NK-92 (cell line): ENCODE measurements around the gene BTF3.

Source experiments
- DNase-seq: peaks from one replicate; lab custom pipeline; 2025; ENCODE audit not compliant: unreplicated experiment; lab: John Stamatoyannopoulos, UW

Gene BTF3

GRCh38 chr5:73522989-73523388, 24.7 kb downstream of the BTF3 start:
- DNase-seq = no peak

DNA sequence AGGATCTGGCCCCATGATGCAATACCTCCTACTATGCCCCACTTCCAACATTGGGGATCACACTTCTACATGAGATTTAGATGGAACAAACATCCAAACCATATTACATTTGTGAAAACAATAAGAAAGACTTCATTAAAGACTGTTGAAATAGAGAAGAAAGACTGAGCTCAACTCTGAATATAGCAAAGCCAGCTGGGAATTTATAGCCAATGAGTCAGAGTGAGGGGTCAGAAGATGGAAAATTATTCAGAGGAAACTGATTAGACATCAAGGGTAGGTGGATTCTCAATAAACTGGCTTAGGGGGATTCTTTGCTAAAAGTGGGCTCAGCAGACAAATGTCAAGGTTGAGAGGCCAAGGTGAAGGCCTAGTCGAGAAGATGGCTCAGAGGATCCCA, 25.6 kb downstream of the BTF3 start:
- no peak for DNase-seq

GRCh38 chr5:73525606-73526203, 27.5 kb downstream of the BTF3 start:
- no peak for DNase-seq

DNA sequence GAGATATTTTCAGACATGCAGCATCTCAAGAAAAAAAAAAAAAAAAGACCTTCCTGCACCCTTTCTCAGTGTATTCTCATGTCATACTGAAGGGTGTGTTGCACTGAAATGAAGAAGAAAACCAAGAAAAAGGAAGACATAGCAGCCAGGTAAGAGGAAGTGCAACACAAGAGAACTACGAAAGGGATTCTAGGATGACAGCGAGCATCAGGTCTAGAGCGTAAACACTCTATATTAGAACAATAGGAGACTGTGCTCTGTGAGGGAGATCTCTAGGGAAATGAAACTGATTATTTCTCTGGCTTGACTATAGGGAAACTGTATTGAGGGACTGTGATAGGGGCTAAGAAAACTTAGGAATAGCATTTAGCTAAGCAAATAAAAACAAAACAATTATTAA, 30.0 kb downstream of the BTF3 start:
- no peak for DNase-seq

- DNase-seq = no peak
Measured at GRCh38 chr5:73529081-73529480, 30.8 kb downstream of the BTF3 start.

GRCh38 chr5:73531356-73531755, 33.1 kb downstream of the BTF3 start:
- no peak for DNase-seq

GRCh38 chr5:73532195-73532594, 34.0 kb downstream of the BTF3 start:
- DNase-seq = no peak

GRCh38 chr5:73534011-73534644, 35.9 kb downstream of the BTF3 start:
- DNase-seq = no peak

DNA sequence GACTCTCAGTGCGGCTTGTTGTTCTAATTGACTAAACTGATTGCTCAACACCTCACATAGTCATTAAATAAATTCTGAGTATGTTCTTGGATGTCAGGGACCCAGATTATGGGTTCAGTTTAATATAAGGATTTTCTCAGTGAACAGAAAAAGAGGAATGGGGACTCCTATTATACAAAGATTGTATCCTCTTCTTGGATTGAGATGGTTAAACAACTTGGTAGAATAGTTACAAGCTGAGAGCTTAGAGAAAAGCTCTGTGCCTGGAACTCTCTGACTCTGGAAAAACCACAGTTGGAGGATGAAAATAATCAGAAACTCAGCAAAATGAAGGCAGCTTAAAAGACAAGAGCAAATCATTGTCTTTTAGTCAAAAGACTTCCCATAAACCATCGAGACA, 36.7 kb downstream of the BTF3 start:
- DNase-seq = no peak

- no peak for DNase-seq
Measured at GRCh38 chr5:73539730-73540129, 41.5 kb downstream of the BTF3 start.

DNA sequence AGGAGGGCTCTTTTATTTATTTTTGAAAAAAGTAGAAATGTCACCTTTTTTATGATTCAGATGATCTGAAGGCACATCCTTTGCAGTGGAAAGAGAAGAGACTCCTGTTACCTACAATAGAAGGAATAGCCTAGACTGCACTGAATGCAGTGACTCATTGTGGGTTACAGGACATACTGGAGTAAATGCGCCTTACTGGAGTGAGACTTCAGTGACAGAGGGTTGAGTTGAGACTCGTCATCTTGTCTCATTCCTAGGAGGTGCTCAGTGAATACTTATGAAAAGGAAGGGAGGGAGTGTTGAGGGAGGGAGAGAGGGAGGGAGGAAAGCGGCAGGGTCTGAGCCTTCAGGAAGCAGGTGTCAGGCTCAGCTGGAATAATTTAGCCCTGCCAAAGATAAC, 42.0 kb downstream of the BTF3 start:
- no peak for DNase-seq

- DNase-seq = no peak
Measured at GRCh38 chr5:73542020-73542419, 43.8 kb downstream of the BTF3 start.

DNA sequence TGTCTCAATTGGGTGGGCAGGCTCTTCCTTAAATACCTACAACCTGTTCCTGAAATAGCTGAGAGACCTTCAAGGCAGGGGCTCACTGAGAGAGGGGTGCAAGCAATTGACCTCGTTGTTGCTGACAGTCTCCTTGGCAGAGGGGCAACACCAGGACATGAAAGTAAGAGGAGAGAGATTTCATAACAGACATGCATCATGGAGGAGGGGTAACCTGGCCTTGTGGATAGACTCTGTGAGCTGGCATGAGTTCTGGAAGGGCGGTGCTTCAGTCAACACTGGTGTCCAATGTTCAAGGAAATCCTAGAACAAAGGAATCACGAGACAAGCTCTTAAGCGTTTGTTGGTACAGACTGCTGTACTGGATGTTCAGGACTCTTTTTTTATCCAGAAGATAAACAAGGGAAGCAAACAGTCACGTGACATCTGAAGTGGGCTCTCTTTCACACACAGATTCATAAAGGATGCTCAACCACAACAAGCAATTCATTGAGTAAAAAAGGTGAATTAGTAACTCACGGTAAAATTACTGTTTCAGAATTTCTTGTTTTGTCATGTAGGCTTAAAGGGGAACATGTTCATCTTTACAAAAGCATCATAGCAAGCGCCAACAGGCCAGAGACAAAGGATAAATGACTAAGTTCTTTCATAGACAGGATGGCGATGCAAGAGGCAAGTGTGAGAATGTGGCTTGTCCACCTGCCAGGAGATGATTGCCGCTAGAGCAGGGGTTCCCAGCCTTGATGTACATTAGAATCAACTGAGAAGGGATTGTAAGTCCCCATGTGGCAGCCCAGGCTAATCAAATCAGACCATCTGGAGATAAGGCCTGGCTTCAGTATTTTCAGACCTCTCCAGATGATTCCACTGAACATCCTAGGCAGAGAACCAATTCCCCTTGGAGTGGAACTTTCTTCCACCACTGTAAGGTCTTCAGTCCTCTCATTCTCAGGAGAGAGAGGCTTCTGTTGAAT, 46.5 kb downstream of the BTF3 start:
- DNase-seq = no peak

- DNase-seq = no peak
Measured at GRCh38 chr5:73545403-73545779, 47.1 kb downstream of the BTF3 start.

- DNase-seq = no peak
Measured at GRCh38 chr5:73550016-73550415, 51.8 kb downstream of the BTF3 start.

GRCh38 chr5:73552642-73553041, 54.4 kb downstream of the BTF3 start:
- no peak for DNase-seq
